ENCODE measurements around the gene DIPK2A.

DIPK2A gene

DNA sequence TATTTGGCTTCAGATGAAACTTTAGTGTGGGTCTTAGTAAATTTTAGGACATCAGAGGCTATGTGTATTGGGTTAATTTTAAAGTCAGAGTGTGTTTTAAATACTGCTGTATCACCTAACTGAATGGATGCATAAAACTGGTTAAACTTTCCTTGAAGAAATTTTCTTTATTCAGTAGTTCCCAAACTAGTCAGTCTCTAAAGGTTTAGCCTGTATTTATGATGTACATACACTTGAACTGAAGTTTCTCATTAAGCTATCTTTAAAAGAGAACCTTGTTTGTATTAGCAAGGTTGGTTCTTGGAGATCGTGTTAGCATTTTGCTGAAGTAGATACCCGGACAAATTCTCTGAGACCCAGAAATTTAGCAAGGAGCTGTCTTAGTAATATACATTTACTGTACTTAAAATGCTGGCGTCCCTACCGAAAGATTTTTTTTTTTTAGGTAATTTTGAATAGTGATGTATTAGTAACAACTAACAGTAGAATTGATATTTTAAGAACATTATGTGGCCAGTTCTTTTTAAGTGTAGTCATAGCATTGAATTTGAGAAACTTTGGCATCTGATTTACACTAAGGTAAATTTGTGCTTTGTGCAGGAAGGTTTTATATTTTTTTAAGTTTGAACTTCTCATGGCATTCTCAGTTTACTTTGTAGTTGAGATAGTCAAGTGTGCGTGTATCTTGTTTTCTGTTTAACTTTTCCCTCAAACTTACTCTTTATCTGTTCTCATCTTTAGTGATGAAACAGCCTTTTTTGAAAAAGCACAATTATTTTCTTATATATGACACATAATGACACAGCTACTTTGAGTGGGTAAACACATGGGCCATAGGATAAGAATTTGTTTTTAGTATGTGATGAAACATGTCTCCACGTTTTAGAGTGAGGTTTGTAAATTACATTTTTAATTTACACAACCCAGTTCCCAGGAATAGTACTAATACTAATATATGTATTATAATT is 2.9 kb downstream of the DIPK2A start:
- peak; percentile 80 for DNase-seq (ENCODE audit: low read depth)

DNA sequence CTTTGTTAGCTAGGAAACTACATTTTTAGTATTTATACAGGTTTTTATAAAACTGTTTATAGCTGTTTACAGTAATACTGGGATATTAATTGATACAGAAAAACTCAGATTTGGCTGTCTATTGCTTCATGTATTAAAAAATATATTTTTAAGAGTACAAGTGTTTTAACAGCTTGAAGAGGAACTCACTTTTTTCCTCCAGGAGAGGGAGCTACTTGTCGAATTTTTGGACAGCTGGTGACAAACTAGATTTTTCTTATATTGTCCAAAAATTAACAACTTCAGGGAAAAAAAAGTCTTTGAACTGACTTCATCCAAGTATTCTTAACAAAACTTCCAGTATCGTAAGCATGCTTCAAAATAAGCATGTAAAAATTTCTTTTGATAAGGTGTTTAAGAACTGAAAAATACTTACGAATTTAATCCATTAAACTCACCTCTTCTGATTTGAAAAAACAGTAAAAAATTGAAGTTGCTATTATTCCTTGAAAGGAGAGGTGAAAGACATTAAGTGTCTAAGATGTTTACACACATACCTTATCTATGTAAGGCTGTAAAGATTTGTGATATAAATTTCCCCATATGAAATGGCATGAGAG is 4.0 kb downstream of the DIPK2A start:
- DNase-seq (ENCODE audit: low read depth): peak; percentile 80

DNA sequence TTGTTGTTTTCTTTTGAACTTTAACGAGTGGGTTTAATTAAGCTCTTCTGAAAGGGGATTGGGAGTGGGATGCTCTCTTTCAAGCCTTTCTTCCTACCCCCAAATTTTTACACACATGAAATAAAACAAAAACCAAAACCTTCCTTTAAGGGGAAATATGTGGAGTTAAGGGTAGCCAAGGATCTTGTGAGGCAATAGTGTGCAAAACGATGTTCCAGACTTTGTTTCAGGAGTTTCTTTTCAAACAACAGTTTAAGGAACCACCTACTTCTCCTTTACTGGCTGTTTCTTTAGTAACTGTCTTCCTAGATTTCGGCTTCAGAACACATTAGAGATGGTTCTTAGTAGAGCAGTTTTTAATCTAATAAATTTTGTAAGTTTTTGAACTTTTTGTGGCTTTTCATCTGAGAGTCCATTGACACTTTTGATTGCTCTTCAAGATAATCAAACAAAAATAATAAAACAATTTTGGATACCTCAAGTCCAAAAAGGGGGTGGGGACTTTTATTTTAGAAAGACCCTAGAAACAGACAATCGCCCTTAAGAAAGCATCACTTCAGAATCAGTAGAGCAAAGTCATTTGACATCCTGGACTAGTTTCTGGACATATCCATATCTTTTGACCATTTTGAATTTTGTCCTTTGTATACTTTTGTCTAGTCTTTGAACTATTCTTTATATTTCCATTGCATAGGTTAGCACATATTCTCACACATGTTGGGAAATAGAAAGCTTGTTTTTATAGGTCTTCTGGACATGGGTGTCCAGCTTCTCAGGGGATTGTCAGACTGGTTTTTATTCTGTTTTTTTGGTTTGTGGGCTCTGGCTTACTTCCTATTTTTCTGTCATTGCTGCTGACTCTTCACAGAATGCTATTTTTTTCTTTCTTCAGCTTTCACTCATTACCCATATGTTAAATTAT is 6.0 kb downstream of the DIPK2A start:
- DNase-seq (ENCODE audit: low read depth): peak; percentile 12

DNA sequence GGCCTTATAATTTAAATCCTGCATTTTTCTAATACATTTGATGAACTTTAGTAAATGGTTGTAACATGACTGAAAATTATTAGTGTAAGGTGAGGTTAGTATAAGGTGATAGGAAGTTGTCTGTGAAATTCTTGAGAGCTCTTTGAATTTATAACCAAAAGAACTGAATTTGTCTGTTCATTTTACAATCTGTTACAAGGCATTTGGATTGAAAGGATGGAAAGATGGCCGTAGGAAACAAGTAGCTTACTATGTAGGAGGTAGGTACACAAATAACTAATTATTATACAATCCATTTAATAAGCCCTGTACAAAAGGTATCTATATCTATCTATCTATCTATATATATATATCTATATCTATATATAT is 6.6 kb downstream of the DIPK2A start:
- no peak for DNase-seq (ENCODE audit: low read depth)

DNA sequence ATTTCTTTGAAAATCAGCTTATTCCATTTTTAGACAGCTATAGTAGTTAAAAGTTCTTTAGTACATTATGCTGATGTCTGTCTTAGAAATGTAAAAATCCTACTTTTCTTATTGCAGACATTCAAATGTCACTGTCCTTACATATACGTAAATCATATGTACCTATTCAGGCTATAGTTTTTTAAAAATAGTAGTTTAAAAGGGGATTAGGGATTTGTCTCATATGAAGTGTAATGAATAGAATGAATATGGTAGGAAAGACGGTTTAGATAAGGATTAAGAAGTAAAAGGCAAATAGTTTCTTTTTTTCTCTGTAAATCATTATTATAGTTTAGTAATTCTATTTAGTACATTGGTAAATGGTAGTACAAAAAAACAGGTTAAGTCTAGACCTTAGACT is 7.4 kb downstream of the DIPK2A start:
- no peak for DNase-seq (ENCODE audit: low read depth)

DNA sequence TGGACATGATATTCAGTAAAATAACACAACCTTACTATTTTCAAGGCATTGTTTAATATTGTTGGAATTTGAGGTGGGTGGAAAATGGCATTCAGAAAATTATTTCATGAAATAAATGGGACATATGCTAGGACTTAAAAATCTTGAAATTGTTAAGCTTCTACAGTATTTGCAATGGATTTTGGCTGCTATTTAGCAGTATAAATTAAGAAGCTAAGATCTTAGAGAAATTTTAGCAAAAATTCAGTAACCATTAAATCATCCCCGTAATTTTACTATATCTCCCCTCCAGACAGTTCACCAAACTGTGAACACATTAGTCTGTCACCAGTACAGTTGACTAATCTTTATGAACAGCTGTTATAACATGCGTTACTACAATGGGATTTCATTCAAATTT is 8.2 kb downstream of the DIPK2A start:
- no peak for DNase-seq (ENCODE audit: low read depth)

DNA sequence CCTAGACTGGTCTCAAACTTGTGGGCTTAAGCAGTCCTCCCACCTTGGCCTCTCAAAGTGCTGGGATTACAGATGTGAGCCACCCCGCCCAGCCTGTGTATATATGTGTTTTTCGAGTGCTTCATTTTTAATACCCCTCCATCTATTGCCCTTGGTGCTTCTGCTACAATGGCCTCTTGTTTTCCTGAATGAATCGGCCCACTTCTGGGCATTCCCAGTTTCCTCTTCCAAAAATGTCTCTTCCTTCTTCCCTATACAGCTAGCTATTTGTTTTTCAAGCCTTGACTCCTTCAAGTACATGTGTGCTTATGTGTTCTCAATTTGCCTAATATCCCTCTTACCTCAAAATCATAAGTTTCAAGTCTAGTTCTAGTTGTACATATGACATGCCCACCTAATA is 16.7 kb downstream of the DIPK2A start:
- DNase-seq (ENCODE audit: low read depth): no peak

DNA sequence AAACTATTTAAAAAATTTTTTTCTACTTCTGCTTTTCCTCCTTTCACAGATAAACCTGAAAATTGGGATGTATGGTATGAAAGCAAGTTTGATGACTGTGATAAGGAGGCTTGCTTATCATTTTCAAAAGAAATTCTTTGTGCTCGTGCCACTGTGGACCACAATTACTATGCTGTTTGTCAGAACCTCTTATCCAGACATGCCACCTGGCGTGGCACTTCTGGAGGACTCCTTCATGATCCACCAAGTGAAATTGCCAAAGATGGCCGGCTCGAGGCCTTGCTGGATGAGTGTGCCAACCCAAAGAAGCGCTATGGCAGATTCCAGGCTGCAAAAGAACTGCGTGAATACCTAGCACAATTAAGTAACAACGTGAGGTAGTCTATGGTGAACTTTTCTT is 17.8 kb downstream of the DIPK2A start:
- no peak for DNase-seq (ENCODE audit: low read depth)

DNA sequence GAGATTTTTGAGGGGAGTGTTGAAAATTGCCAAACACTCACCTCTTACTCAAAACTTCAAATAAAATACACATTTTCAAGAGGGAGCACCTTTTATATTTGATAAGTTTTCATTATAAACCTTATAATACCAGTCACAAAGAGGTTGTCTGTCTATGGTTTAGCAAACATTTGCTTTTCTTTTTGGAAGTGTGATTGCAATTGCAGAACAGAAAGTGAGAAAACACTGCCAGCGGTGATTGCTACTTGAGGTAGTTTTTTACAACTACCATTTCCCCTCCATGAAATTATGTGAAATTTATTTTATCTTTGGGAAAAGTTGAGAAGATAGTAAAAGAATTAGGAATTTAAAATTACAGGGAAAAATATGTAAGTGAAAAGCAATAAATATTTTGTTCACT is 20.1 kb downstream of the DIPK2A start:
- no peak for DNase-seq (ENCODE audit: low read depth)

DNA sequence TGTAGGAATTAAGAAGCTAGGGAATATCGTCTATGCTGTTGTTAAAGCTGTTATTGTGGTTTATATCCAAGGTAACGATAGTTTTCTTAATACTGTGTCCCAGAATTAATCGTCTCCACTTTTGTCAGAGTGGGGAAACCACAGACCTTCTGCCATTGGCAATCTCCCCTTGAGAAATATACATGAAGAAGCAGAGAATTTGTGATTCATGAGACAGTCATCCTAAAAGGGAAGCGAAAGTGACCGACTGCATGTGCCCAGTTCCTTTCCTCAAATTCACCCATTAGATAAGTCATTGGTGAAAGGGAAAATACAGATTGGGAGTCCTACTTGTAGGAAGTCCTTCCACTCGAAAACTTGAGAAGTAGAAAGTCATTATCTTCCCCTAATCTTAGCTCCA is 26.6 kb downstream of the DIPK2A start:
- DNase-seq (ENCODE audit: low read depth): peak; percentile 94

DNA sequence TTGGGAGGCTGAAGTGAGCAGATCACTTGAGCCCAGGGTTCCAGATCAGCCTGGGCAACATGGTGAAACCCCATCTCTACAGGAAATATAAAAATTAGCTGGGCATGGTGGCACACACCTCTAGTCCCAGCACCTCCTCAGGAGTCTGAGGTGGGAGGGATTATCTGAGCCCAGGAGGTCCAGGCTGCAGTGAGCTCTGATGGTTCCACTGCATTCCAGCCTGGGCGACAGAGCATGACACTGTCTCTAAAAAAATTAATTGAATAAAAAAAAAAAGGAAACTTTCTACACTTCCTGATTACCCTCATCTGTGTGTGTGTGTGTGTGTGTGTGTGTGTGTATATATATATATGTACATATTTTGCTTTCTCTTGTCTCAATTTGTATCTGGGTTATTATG is 31.4 kb downstream of the DIPK2A start:
- no peak for DNase-seq (ENCODE audit: low read depth)

DNA sequence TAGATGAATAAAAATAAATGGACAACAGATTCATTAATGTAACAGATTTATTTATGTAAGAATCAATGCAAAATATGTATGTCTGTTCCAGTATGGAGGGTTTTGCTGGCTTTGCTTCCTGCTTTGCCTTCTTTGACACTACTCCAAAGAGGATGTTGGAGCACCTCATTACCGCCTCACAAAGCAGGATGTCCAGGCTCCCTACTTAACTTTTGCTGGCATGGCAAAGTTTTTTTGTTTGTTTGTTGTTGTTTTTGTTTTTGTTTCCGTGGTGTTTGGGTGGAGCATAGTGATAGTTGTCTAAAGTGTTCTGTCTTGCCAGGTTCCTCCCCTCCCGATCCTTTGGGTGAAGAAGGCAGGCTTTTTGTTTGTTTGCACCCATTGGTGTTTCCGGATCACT is 38.7 kb downstream of the DIPK2A start:
- DNase-seq (ENCODE audit: low read depth): no peak

DNA sequence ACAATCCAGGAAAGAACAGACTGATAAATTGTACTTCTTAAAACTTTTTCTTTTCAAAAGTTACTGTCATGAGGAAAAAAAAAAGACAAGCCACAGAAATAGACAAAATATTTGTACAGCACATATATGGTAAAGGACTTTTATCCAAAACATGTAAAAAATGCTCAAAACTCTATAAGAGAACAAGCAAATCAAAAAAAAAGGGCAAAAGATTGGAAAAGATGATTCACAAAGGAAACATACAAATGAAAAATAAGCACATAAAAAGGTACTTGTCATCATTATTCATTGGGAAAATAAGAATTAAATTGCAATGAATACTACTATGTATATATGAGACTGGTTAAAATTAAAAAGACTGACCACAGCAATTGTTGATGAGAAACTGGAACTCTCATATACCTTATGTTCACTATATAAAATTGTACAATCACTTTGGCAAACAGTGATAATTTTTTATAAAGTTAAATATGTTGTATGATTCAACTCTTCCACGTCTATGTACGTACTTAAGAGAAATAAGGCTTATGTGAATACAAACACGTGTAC is 39.7 kb downstream of the DIPK2A start:
- no peak for DNase-seq (ENCODE audit: low read depth)

DNA sequence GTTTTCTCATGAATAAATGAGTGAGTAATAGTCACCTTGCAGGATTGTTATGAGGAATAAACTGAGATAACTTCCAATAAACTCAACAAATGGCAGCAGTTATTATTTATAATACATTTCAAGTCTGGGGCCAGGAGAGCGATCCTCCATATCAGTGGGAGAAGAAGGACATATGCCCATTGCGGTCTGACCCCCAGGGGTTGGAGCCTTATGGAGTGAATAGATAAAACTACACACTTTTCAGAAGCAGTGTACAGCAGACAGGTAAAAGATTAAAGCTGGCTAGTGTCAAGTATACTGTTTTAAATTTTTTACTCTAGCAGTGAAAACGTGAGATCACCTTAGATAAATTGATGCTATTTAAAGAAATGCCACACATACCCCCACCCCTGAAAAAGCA is 43.5 kb downstream of the DIPK2A start:
- DNase-seq (ENCODE audit: low read depth): no peak

DNA sequence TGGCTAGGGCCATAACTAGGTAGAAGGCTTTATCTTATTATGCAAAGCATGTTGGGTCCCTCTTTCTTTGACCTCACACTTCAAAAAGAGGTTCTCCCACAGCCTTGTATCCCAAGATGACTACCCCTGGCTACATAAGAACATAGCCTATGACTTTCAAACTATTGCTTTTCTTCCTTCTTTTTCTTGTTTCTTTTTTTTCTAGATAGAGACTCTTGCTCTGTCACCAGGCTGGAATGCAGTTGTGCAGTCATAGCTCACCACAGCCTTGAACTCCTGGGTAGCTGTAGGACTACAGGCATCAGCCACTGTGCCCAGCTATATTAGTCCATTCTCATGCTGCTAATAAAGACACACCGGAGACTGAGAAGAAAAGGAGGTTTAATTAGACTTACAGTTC is 47.2 kb downstream of the DIPK2A start:
- peak; percentile 85 for DNase-seq (ENCODE audit: low read depth)

Measured in ELR (cell line).